IPS-20b (cell line): ENCODE measurements around the gene PLCH2.

Source experiments
- H3K27ac ChIP-seq: one replicate; pipeline ENCODE4 v1.5.1; 2013; ENCODE audit warnings: low read length
- H3K27me3 ChIP-seq: 2 replicates; pipeline ENCODE4 v1.6.1; 2013; ENCODE audit warnings: mild to moderate bottlenecking, low read length, inconsistent platforms; ENCODE audit not compliant: insufficient read depth
- H3K36me3 ChIP-seq: 2 replicates; pipeline ENCODE4 v1.6.1; 2013; ENCODE audit warnings: low read depth, mild to moderate bottlenecking, inconsistent platforms, low read length, moderate library complexity; ENCODE audit not compliant: insufficient read depth
- H3K4me1 ChIP-seq: 2 replicates; pipeline ENCODE4 v1.6.1; 2013; ENCODE audit warnings: mild to moderate bottlenecking, control low read depth, inconsistent platforms, low read length, moderate library complexity; ENCODE audit not compliant: insufficient read depth
- H3K4me3 ChIP-seq: 2 replicates; pipeline ENCODE4 v1.5.1; 2013; ENCODE audit warnings: mild to moderate bottlenecking, low read length, inconsistent platforms
- H3K9ac ChIP-seq: 2 replicates; pipeline ENCODE4 v1.6.1; 2013; ENCODE audit warnings: low read depth, mild to moderate bottlenecking, inconsistent platforms, low read length, moderate library complexity
- H3K9me3 ChIP-seq: 2 replicates; pipeline ENCODE4 v1.6.1; 2013; ENCODE audit warnings: mild to moderate bottlenecking, low read depth, low read length, inconsistent platforms; ENCODE audit not compliant: insufficient read depth

Gene PLCH2

GRCh38 chr1:2443277-2444137 is 32.6 kb upstream of the PLCH2 start:
- Histone ChIP-seq H3K36me3 (no peaks in the 10 kb centered on the region), H3K27ac (no peak overlapping the region), H3K9ac (no peak overlapping the region), H3K9me3 (no peaks in the 10 kb centered on the region), H3K27me3 (peaks cover 45% of the 10 kb centered on the region), H3K4me3 (no peak overlapping the region; the same call in 1 of the 2 replicates), H3K4me1 (peaks cover 5% of the 10 kb centered on the region; the same call in 1 of the 2 replicates)

- peaks cover 5% of the 10 kb centered on the region; the same call in 1 of the 2 replicates for H3K4me1 ChIP-seq
- no peak overlapping the region for H3K27ac ChIP-seq
Measured at GRCh38 chr1:2444138-2444591, 31.9 kb upstream of the PLCH2 start.

GRCh38 chr1:2445162-2445822 is 30.8 kb upstream of the PLCH2 start:
- Histone ChIP-seq H3K27me3 (peaks cover 45% of the 10 kb centered on the region), H3K4me3 (no peak overlapping the region), H3K27ac (no peak overlapping the region), H3K9me3 (no peaks in the 10 kb centered on the region), H3K9ac (no peak overlapping the region), H3K4me1 (peaks cover 5% of the 10 kb centered on the region; the same call in 1 of the 2 replicates), H3K36me3 (no peaks in the 10 kb centered on the region)

More at GRCh38 chr1:2444138-2444591, 31.9 kb upstream of the PLCH2 start:
- peaks cover 45% of the 10 kb centered on the region for H3K27me3 ChIP-seq
- no peak overlapping the region for H3K4me3 ChIP-seq
- no peak overlapping the region for H3K9ac ChIP-seq
- no peaks in the 10 kb centered on the region for H3K36me3 ChIP-seq
- H3K9me3 ChIP-seq: no peaks in the 10 kb centered on the region

- Histone ChIP-seq H3K27ac (no peak overlapping the region), H3K4me1 (peaks cover 5% of the 10 kb centered on the region; the same call in 1 of the 2 replicates)
Measured at GRCh38 chr1:2445823-2446215, 30.3 kb upstream of the PLCH2 start.

GRCh38 chr1:2446394-2446793 is 29.7 kb upstream of the PLCH2 start:
- no peak overlapping the region for H3K4me3 ChIP-seq
- no peaks in the 10 kb centered on the region for H3K9me3 ChIP-seq
- peaks cover 43% of the 10 kb centered on the region for H3K27me3 ChIP-seq
- no peak overlapping the region for H3K27ac ChIP-seq
- H3K4me1 ChIP-seq: peaks cover 5% of the 10 kb centered on the region; the same call in 1 of the 2 replicates
- peak overlapping the region; percentile 32; the same call in 1 of the 2 replicates for H3K9ac ChIP-seq
- no peaks in the 10 kb centered on the region for H3K36me3 ChIP-seq

More at GRCh38 chr1:2445823-2446215, 30.3 kb upstream of the PLCH2 start:
- Histone ChIP-seq H3K27me3 (peaks cover 45% of the 10 kb centered on the region), H3K36me3 (no peaks in the 10 kb centered on the region), H3K9ac (no peak overlapping the region), H3K4me3 (no peak overlapping the region), H3K9me3 (no peaks in the 10 kb centered on the region)

GRCh38 chr1:2446861-2447260 is 29.2 kb upstream of the PLCH2 start:
- Histone ChIP-seq H3K27me3 (peaks cover 38% of the 10 kb centered on the region), H3K36me3 (no peaks in the 10 kb centered on the region), H3K9me3 (no peaks in the 10 kb centered on the region), H3K4me1 (peaks cover 5% of the 10 kb centered on the region; the same call in 1 of the 2 replicates), H3K9ac (peak overlapping the region; percentile 32; the same call in 1 of the 2 replicates), H3K27ac (no peak overlapping the region), H3K4me3 (no peak overlapping the region)

GRCh38 chr1:2447276-2448097 is 28.6 kb upstream of the PLCH2 start:
- H3K4me3 ChIP-seq: no peak overlapping the region

GRCh38 chr1:2448098-2448445 is 28.0 kb upstream of the PLCH2 start:
- peaks cover 26% of the 10 kb centered on the region for H3K27me3 ChIP-seq

More at GRCh38 chr1:2447276-2448097, 28.6 kb upstream of the PLCH2 start:
- H3K27me3 ChIP-seq: peaks cover 32% of the 10 kb centered on the region
- H3K9ac ChIP-seq: no peak overlapping the region
- H3K36me3 ChIP-seq: no peaks in the 10 kb centered on the region
- no peaks in the 10 kb centered on the region for H3K9me3 ChIP-seq
- no peak overlapping the region for H3K27ac ChIP-seq
- peaks cover 5% of the 10 kb centered on the region; the same call in 1 of the 2 replicates for H3K4me1 ChIP-seq

GRCh38 chr1:2449636-2450454 is 26.2 kb upstream of the PLCH2 start:
- Histone ChIP-seq H3K4me1 (peaks cover 5% of the 10 kb centered on the region; the same call in 1 of the 2 replicates), H3K27me3 (peaks cover 11% of the 10 kb centered on the region), H3K4me3 (no peak overlapping the region), H3K36me3 (no peaks in the 10 kb centered on the region), H3K9ac (no peak overlapping the region), H3K9me3 (no peaks in the 10 kb centered on the region), H3K27ac (no peak overlapping the region)

More at GRCh38 chr1:2448098-2448445, 28.0 kb upstream of the PLCH2 start:
- Histone ChIP-seq H3K4me1 (peaks cover 5% of the 10 kb centered on the region; the same call in 1 of the 2 replicates), H3K9me3 (no peaks in the 10 kb centered on the region), H3K4me3 (no peak overlapping the region), H3K9ac (no peak overlapping the region), H3K27ac (no peak overlapping the region), H3K36me3 (no peaks in the 10 kb centered on the region)

GRCh38 chr1:2451741-2452140 is 24.3 kb upstream of the PLCH2 start:
- no peak overlapping the region for H3K27ac ChIP-seq
- H3K27me3 ChIP-seq: no peaks in the 10 kb centered on the region
- H3K4me3 ChIP-seq: no peak overlapping the region
- H3K4me1 ChIP-seq: peaks cover 5% of the 10 kb centered on the region; the same call in 1 of the 2 replicates
- H3K36me3 ChIP-seq: no peaks in the 10 kb centered on the region
- no peak overlapping the region for H3K9ac ChIP-seq
- H3K9me3 ChIP-seq: no peaks in the 10 kb centered on the region
